NCI-H446 treated with DMSO at 0.1 percent for 48 hours (cell line): ENCODE data around the gene OR52A5.
"Not testable (repeated sequence)": the region's sequence is repeated elsewhere in the genome, so short reads cannot be mapped to it uniquely, and the experiment has no call there.

Experiments used
- DNase-seq: peaks from one replicate; lab custom pipeline; 2025; lab: John Stamatoyannopoulos, UW

OR52A5 gene

GRCh38 chr11:5137996-5138395 is at the start of gene OR52A5:
Gene OR52A5 (minus strand): TSS chr11:5138356. CDS start chr11:5132642, 5,714 bp downstream.
- no peak for DNase-seq

- DNase-seq = no peak
These were observed 40.1 kb upstream of the OR52A5 start for GRCh38 chr11:5178046-5178837.

- no peak for DNase-seq
These were observed 36.8 kb upstream of the OR52A5 start for GRCh38 chr11:5174934-5175333.

DNA sequence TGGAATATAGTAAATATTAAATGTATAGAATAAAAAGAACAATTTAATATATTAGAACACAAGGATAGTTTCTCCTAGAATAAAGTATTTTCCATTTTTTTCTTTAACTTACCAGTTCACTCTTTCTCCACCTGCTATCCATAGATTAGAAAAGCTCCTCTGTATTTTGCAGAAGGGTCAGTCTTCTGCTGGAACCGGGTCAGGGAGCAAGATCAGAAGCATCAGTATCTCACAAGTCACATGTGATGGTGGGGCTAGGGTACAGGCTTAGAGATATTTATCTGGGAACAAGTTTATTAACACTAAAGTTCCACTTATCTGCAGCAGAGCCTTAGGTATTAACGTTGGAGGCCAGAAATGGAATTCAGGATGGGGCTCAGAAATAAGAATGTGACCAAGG is 33.7 kb upstream of the OR52A5 start:
- no peak for DNase-seq

DNA sequence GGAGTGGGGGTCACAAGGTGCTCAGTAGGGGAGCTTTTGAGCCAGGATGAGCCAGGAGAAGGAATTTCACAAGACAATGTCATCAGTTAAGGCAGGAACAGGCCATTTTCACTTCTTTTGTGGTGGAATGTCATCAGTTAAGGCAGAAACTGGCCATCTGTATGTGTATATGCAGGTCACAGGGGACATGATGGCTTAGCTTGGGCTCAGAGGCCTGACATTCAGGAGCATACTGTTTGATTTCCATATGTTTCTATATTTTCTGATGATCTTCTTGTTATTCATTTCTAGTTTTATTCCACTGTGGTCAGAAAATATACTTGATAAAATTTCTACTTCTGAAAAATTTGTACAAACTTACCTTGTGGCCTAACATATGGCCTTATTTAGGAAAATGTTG is 27.7 kb upstream of the OR52A5 start:
- not testable (repeated sequence) for DNase-seq

DNA sequence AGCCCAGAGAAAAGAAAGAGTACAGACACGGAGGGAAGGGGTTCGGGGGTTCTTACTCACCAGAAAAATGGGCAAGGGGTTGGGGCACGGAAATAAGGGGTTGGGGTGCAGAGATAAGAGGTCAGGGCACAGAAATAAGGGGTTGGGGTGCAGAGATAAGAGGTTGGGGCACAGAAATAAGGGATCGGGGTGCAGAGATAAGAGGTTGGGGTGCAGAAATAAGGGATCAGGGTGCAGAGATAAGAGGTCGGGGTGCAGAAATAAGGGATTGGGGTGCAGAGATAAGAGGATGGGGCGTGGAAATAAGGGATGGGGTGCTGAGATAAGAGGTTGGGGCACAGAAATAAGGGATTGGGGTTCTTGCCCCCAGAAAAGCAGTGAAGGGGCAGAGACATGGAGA is 26.7 kb upstream of the OR52A5 start:
- DNase-seq = not testable (repeated sequence)

- DNase-seq = not testable (repeated sequence)
These were observed 22.9 kb upstream of the OR52A5 start for GRCh38 chr11:5161045-5161444.

DNA sequence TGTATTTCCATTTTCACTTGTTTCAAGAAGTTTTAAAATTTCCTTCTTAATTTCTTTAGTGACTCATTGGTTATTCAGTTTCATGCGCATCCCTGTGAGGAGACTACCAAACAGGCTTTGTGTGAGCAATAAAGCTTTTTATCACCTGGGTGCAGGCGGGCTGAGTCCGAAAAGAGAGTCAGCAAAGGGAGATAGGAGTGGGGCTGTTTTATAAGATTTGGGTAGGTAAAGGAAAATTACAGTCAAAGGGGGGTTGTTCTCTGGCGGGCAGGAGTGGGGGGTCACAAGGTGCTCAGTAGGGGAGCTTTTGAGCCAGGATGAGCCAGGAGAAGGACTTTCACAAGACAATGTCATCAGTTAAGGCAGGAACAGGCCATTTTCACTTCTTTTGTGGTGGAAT is 22.1 kb upstream of the OR52A5 start:
- DNase-seq = not testable (repeated sequence)

- DNase-seq = no peak
These were observed 21.6 kb upstream of the OR52A5 start for GRCh38 chr11:5159806-5160205.

GRCh38 chr11:5154657-5155056 is 16.5 kb upstream of the OR52A5 start, which contains the start of gene OR52A1:
Gene OR52A1 (minus strand): TSS chr11:5154757. CDS start chr11:5152369, 2,388 bp downstream.
- no peak for DNase-seq

- DNase-seq = no peak
These were observed 15.6 kb upstream of the OR52A5 start for GRCh38 chr11:5153574-5154431.

DNA sequence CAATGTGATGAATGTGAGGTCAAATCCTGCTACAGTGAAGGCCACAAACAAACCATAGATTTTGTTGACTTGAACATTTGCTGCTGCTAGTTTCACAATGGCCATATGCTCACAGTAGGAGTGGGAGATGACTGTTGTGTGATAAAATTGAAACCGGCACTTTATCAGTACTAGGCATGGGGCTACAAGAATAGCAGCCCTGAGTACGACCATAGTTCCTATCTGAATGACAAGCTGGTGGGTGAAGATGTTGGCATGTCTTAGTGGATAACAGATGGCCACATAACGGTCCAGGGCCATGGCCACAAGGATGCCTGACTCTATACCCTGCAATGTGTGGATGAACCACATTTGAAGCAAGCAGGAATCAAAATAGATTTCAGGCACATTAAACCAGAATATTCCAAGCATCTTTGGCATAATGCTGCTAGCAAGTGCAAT is 13.6 kb upstream of the OR52A5 start:
- no peak for DNase-seq

DNA sequence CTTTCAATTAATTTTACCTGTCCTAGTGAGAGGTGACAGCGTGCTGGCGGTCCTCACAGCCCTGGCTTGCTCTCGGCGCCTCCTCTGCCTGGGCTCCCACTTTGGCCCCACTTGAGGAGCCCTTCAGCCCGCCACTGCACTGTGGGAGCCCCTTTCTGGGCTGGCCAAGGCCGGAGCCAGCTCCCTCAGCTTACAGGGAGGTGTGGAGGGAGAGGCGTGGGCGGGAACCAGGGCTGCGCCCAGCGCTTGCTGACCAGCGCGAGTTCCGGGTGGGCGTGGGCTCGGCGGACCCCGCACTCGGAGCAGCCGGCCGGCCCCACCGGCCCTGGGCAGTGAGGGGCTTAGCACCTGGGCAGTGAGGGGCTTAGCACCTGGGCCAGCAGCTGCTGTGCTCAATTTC is 6.0 kb upstream of the OR52A5 start:
- not testable (repeated sequence) for DNase-seq

GRCh38 chr11:5137014-5137413 is 1.1 kb downstream of the OR52A5 start:
- DNase-seq = no peak

DNA sequence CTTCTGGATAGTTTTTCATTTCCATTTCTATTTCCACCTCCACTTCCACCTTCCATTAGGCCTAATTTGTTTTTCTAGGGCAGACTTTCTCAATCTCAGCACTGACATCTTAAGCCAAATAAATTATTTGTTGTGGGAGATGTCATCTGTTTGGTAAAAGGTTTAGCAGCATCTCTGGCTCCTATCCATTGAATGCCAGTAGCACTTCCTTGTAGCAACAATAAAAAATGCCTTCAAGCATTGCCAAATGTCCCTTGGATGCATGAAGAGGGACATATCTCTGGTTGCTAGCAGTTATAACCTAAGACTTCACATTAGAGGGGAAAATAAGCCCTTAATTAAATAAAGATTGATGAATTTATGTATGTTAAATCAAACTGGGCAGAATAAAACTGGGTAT is 1.9 kb downstream of the OR52A5 start:
- DNase-seq = no peak

GRCh38 chr11:5131584-5132335 is 6.4 kb downstream of the OR52A5 start:
- DNase-seq = no peak

- no peak for DNase-seq
These were observed 8.7 kb downstream of the OR52A5 start for GRCh38 chr11:5129457-5129877.

GRCh38 chr11:5124891-5125620 is 13.1 kb downstream of the OR52A5 start:
- DNase-seq = no peak

DNA sequence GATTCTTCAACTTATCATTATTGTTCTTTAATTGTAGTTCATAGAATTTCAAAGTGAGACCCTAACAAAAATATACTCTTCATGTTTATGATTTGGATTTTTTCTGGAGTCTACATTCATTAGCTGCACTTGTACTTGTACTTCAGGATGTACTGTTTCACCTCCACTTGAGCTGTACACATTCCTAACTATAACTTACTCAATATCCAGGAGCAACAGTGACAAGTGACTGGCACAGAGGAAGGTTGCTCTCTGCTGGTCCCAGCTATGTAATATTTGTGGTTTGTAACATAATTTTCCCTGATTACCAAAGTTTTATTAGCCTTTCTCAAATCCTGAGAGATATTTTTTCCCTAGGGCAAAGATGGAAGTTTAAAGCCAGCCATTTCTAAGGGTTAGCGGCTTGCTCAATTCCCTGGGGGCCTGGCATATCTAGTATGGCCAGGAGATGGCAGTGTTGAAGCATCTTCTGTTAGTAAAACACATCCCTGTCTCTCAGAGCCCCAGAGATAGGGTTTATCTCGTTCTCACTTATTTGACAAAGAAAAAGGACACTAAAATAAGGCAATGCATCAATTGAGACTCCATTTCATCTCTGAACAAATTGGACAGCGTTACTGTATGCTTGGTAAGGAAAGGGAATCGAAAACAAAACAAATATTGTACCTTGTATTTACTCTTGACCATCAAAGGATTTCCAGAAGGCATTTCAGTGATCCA is 14.2 kb downstream of the OR52A5 start:
- DNase-seq = peak; percentile 20

DNA sequence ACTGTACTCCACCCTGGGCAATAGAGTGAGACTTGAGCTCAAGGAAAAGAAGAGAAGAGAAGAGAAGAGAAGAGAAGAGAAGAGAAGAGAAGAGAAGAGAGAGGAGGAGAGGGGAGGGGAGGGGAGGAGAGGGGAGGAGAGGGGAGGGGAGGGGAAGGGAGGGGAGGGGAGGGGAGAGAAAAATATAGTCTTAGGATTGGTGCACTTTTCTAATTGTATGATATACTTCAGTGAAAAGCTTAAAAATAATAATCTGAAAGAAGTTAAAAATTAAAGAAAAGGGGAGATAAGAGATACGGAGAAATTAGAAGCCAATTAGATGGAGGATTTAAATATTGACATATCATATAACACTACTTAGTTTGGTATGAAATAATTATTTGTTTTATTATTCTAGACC is 19.3 kb downstream of the OR52A5 start:
- DNase-seq = no peak

DNA sequence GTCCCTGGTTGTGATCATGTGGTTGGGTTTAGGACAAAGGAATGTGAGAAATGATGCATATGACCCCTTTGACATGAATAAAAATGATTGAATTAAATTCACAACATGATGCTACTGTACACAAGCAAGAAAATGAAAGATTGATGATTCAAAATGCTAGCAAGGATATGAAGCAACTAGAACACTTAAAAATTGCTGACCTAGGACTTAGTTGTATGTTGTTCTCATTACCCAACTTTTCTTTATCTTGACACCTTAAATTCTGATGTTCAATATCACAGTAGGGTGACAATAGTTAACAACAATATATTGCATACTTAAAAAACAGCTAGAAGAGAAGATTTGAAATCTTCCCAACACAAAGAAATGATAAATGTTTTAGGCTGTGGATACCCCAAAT is 20.6 kb downstream of the OR52A5 start:
- DNase-seq = no peak
